HEK293 (cell line): ENCODE data around the gene FSCN2.
A peak's percentile ranks its signal among the peaks of the same experiment; 100 is the strongest.

Experiments
- CTCF ChIA-PET: fragments of 350-600 bp; formaldehyde crosslinking; extraction: SDS; loops from one replicate; lab custom pipeline; 2021; ENCODE audit warnings: antibody characterized with exemption; lab: Yijun Ruan, JAX
- POLR2A ChIA-PET: fragments of 300-600 bp; formaldehyde crosslinking; extraction: SDS; loops from one replicate; lab custom pipeline; 2020; ENCODE audit warnings: antibody characterized with exemption, inconsistent platforms; lab: Yijun Ruan, JAX
- H3K27ac ChIP-seq: fragments of 200-500 bp; sonication (Bioruptor generic); 2 replicates; pipeline ENCODE4 v1.5.1; 2014; ENCODE audit warnings: low read depth, low read length, control low read depth, inconsistent platforms; ENCODE audit errors: extremely low read depth
- H3K36me3 ChIP-seq, 2 experiments: fragments of 200-500 bp in 1 of 2; sonication (Bioruptor generic) in 1 of 2; 1 replicate in 1 of 2; 2 replicates in 1 of 2; pipeline ENCODE4 v1.5.1; 2014 to 2017; ENCODE audit warnings: inconsistent platforms in 2 of 2, low read length in 2 of 2; ENCODE audit not compliant: control insufficient read depth in 2 of 2, insufficient read depth in 1 of 2
- H3K4me1 ChIP-seq: fragments of 200-500 bp; sonication (Bioruptor generic); 2 replicates; pipeline ENCODE4 v1.5.1; 2014; ENCODE audit warnings: mild to moderate bottlenecking, low read length, inconsistent platforms; ENCODE audit not compliant: control insufficient read depth, insufficient read depth
- H3K4me3 ChIP-seq: 2 replicates; pipeline ENCODE4 v1.5.1; 2011; ENCODE audit warnings: low read depth, mild to moderate bottlenecking, control low read depth, low read length, moderate library complexity
- H3K9me3 ChIP-seq: fragments of 200-500 bp; sonication (Bioruptor generic); 2 replicates; pipeline ENCODE4 v1.5.1; 2014; ENCODE audit warnings: low read depth, low read length, inconsistent platforms; ENCODE audit not compliant: control insufficient read depth, insufficient read depth
- GLIS1 ChIP-seq: fragments of 450-650 bp; formaldehyde crosslinking; IDR thresholded peaks from 2 replicates; pipeline ENCODE4 v1.5.1; 2016; ENCODE audit warnings: missing biosample characterization, missing genetic modification characterization
- GLIS2 ChIP-seq: fragments of 450-650 bp; formaldehyde crosslinking; IDR thresholded peaks from 2 replicates; pipeline ENCODE4 v1.5.1; 2016; ENCODE audit warnings: missing biosample characterization, missing genetic modification characterization
- HOXC10 ChIP-seq: sonication (generic); formaldehyde crosslinking; IDR thresholded peaks from 2 replicates; pipeline ENCODE4 v1.8.1; 2023; ENCODE audit warnings: mild to moderate bottlenecking, missing genetic modification reagents
- PATZ1 ChIP-seq: fragments of 450-650 bp; formaldehyde crosslinking; IDR thresholded peaks from 2 replicates; pipeline ENCODE4 v1.5.1; 2016; ENCODE audit warnings: missing biosample characterization, missing genetic modification characterization
- TCF7L2 ChIP-seq: IDR thresholded peaks from 2 replicates; pipeline ENCODE4 v1.6.1; 2011; ENCODE audit warnings: low read depth, mild to moderate bottlenecking, inconsistent platforms, low read length, moderate library complexity, borderline replicate concordance
- ZBTB20 ChIP-seq: fragments of 450-650 bp; formaldehyde crosslinking; IDR thresholded peaks from 2 replicates; pipeline ENCODE4 v1.5.1; 2016; ENCODE audit warnings: missing biosample characterization, missing genetic modification characterization
- ZBTB48 ChIP-seq: fragments of 450-650 bp; formaldehyde crosslinking; IDR thresholded peaks from 2 replicates; pipeline ENCODE4 v1.5.1; 2016; ENCODE audit warnings: missing biosample characterization, missing genetic modification characterization
- ZBTB6 ChIP-seq: fragments of 450-650 bp; formaldehyde crosslinking; IDR thresholded peaks from 2 replicates; pipeline ENCODE4 v1.5.1; 2017; ENCODE audit warnings: missing biosample characterization, missing genetic modification characterization
- ZBTB8A ChIP-seq: fragments of 450-650 bp; formaldehyde crosslinking; IDR thresholded peaks from 2 replicates; pipeline ENCODE4 v1.5.1; 2016; ENCODE audit warnings: missing biosample characterization, missing genetic modification characterization
- ZFP3 ChIP-seq: fragments of 450-650 bp; formaldehyde crosslinking; IDR thresholded peaks from 2 replicates; pipeline ENCODE4 v1.5.1; 2016; ENCODE audit warnings: low read depth, missing biosample characterization, missing genetic modification characterization
- ZIC2 ChIP-seq: fragments of 450-650 bp; formaldehyde crosslinking; IDR thresholded peaks from 2 replicates; pipeline ENCODE4 v1.5.1; 2016; ENCODE audit warnings: missing biosample characterization, missing genetic modification characterization
- ZNF248 ChIP-seq: fragments of 450-650 bp; formaldehyde crosslinking; IDR thresholded peaks from 2 replicates; pipeline ENCODE4 v1.5.1; 2017; ENCODE audit warnings: missing biosample characterization, missing genetic modification characterization
- ZNF341 ChIP-seq: fragments of 450-650 bp; formaldehyde crosslinking; IDR thresholded peaks from 2 replicates; pipeline ENCODE4; 2016; ENCODE audit warnings: low read depth, missing biosample characterization, missing genetic modification characterization
- ZNF362 ChIP-seq: fragments of 450-650 bp; formaldehyde crosslinking; IDR thresholded peaks from 2 replicates; pipeline ENCODE4 v1.5.1; 2016; ENCODE audit warnings: missing biosample characterization, missing genetic modification characterization
- ZNF398 ChIP-seq: fragments of 450-650 bp; formaldehyde crosslinking; IDR thresholded peaks from 2 replicates; pipeline ENCODE4 v1.5.1; 2017; ENCODE audit warnings: missing biosample characterization, missing genetic modification characterization
- ZNF416 ChIP-seq: fragments of 450-650 bp; formaldehyde crosslinking; IDR thresholded peaks from 2 replicates; pipeline ENCODE4 v1.5.1; 2016; ENCODE audit warnings: missing biosample characterization, missing genetic modification characterization
- ZNF473 ChIP-seq: fragments of 450-650 bp; formaldehyde crosslinking; IDR thresholded peaks from 2 replicates; pipeline ENCODE4 v1.5.1; 2017; ENCODE audit warnings: missing biosample characterization, missing genetic modification characterization
- ZNF548 ChIP-seq: fragments of 450-650 bp; formaldehyde crosslinking; IDR thresholded peaks from 2 replicates; pipeline ENCODE4 v1.5.1; 2016; ENCODE audit warnings: missing biosample characterization, missing genetic modification characterization
- ZNF621 ChIP-seq: fragments of 450-650 bp; formaldehyde crosslinking; IDR thresholded peaks from 2 replicates; pipeline ENCODE4 v1.5.1; 2017; ENCODE audit warnings: missing biosample characterization, missing genetic modification characterization
- ZNF624 ChIP-seq: fragments of 450-650 bp; formaldehyde crosslinking; IDR thresholded peaks from 2 replicates; pipeline ENCODE4 v1.5.1; 2017; ENCODE audit warnings: missing biosample characterization, missing genetic modification characterization
- ZNF654 ChIP-seq: fragments of 450-650 bp; formaldehyde crosslinking; IDR thresholded peaks from 2 replicates; pipeline ENCODE4 v1.5.1; 2016; ENCODE audit warnings: low read depth, missing biosample characterization, missing genetic modification characterization
- ZNF677 ChIP-seq: fragments of 450-650 bp; IDR thresholded peaks from 2 replicates; pipeline ENCODE4 v1.5.0; 2018; ENCODE audit warnings: missing biosample characterization, mild to moderate bottlenecking, missing genetic modification characterization, moderate library complexity

The FSCN2 gene

GRCh38 chr17:81489012-81489997 is 38.9 kb upstream of the FSCN2 start (continued):
- TF ChIP-seq ZIC2 (tag by site-specific recombination) = peak; percentile 59
- TF ChIP-seq ZNF677 (tag by site-specific recombination) = no peak
- TF ChIP-seq ZBTB8A (tag by site-specific recombination) = peak; percentile 22
- TF ChIP-seq ZBTB6 (tag by site-specific recombination) = no peak
- no peak for TF ChIP-seq ZFP3 (tag by site-specific recombination)

GRCh38 chr17:81489998-81490992 is 37.9 kb upstream of the FSCN2 start:
- TF ChIP-seq ZNF398 (tag by site-specific recombination) (peak; percentile 63), ZBTB48 (no peak), PATZ1 (tag by site-specific recombination) (0 out of 2 replicates have a peak, but pooled peaks have one; percentile 29), GLIS1 (tag by site-specific recombination) (peak; percentile 83), GLIS2 (tag by site-specific recombination) (peak; percentile 70), ZNF624 (tag by site-specific recombination) (no peak), ZBTB20 (tag by site-specific recombination) (peak; percentile 62), ZBTB8A (tag by site-specific recombination) (0 out of 2 replicates have a peak, but pooled peaks have one; percentile 6)
- peaks cover 11% of the 10 kb centered on the region for H3K4me1 ChIP-seq
- ChIA-PET CTCF (interaction anchor here (0.5 to 3.2 kb wide), 4 partner anchors 16 to 260 kb away, joined by 3 to 10 read pairs (median 4); no protein-coding TSS in a partner anchor), POLR2A (interaction anchor here (0.7 to 4.1 kb wide), 8 partner anchors 10 to 258 kb away, joined by 3 to 27 read pairs (median 8); partner anchors contain the start of genes ACTG1 and BAHCC1)
- H3K36me3 ChIP-seq = no peaks in the 10 kb centered on the region
- H3K27ac ChIP-seq = no peak overlapping the region
- no peak overlapping the region for H3K4me3 ChIP-seq
- H3K9me3 ChIP-seq = no peaks in the 10 kb centered on the region

- CTCF ChIA-PET = no interaction called here
- POLR2A ChIA-PET = interaction anchor here (0.9 to 4.1 kb wide), 6 partner anchors 9 to 21 kb away, joined by 3 to 27 read pairs (median 14); partner anchors contain the start of gene ACTG1
- Histone ChIP-seq H3K36me3 (no peaks in the 10 kb centered on the region), H3K4me1 (peaks cover 11% of the 10 kb centered on the region), H3K4me3 (no peak overlapping the region), H3K9me3 (no peaks in the 10 kb centered on the region), H3K27ac (no peak overlapping the region)
- no peak for TF ChIP-seq ZNF621
- TF ChIP-seq ZNF654 (tag by site-specific recombination) = no peak
- no peak for TF ChIP-seq ZNF473 (tag by site-specific recombination)
- no peak for TF ChIP-seq ZNF548 (tag by site-specific recombination)
- TF ChIP-seq HOXC10 (CRISPR knock-in tag) = no peak
- TF ChIP-seq ZNF416 (tag by site-specific recombination) = no peak
- no peak for TF ChIP-seq TCF7L2
- TF ChIP-seq ZNF248 (tag by site-specific recombination) = no peak
- peak; percentile 51 for TF ChIP-seq ZIC2 (tag by site-specific recombination)
- TF ChIP-seq ZNF341 (tag by site-specific recombination) = no peak
- TF ChIP-seq ZNF362 (tag by site-specific recombination) = no peak
Observed at GRCh38 chr17:81491181-81491581, 37.0 kb upstream of the FSCN2 start.
